Right atrium auricular region (tissue), 2 donors: ENCODE data around the gene FGD6. TPM values are rescaled to one million over a fixed set of nuclear protein-coding genes. Genes with fewer than 3 reads are reported as not detected.

Source experiments
- DNase-seq: peaks from one replicate; pipeline ENCODE4 v3.0.0-alpha.2; 2019; ENCODE audit warnings: low spot score
- H3K27ac ChIP-seq, 2 donors: fragments of 200-600 bp; sonication (generic); 1 replicate in 1 of 2; 2 replicates in 1 of 2; pipeline ENCODE4 v1.5.1; 2016 to 2019
- H3K27me3 ChIP-seq, 2 donors: fragments of 200-600 bp; sonication (generic); one replicate each; pipeline versions ENCODE4 v1.5.1 to v1.6.0; 2017 to 2019
- H3K36me3 ChIP-seq: fragments of 200-600 bp; sonication (generic); one replicate; pipeline ENCODE4 v1.5.1; 2016
- H3K4me1 ChIP-seq, 2 donors: fragments of 200-600 bp; sonication (generic); one replicate each; pipeline versions ENCODE4 v1.5.1 to v1.6.0; 2017 to 2019
- H3K4me3 ChIP-seq, 2 donors: fragments of 200-600 bp; sonication (generic); 1 replicate in 1 of 2; 2 replicates in 1 of 2; pipeline ENCODE4 v1.5.1; 2017 to 2019; ENCODE audit warnings: mild to moderate bottlenecking in 1 of 2, moderate library complexity in 1 of 2
- H3K9me3 ChIP-seq, 2 donors: fragments of 200-600 bp; sonication (generic); one replicate each; pipeline ENCODE4 v1.5.1; 2019
- total RNA-seq, 2 donors: library from RNA; depleted of rRNA; stranded (reverse); fragments of >200 nt; gene quantifications; one replicate each; pipeline ENCODE4 v1.1.0, GENCODE V29; 2016
- TF ChIP-seq, protein P1 (sequence below), 2 donors: fragments of 200-600 bp; sonication (generic); IDR thresholded peaks; one replicate each; pipeline ENCODE4 v1.5.1; 2019; ENCODE audit warnings: antibody characterized with exemption in 2 of 2

The FGD6 gene
- total RNA-seq, 2 donors from 2014 or later, result 15.8 to 16.9 TPM

DNA sequence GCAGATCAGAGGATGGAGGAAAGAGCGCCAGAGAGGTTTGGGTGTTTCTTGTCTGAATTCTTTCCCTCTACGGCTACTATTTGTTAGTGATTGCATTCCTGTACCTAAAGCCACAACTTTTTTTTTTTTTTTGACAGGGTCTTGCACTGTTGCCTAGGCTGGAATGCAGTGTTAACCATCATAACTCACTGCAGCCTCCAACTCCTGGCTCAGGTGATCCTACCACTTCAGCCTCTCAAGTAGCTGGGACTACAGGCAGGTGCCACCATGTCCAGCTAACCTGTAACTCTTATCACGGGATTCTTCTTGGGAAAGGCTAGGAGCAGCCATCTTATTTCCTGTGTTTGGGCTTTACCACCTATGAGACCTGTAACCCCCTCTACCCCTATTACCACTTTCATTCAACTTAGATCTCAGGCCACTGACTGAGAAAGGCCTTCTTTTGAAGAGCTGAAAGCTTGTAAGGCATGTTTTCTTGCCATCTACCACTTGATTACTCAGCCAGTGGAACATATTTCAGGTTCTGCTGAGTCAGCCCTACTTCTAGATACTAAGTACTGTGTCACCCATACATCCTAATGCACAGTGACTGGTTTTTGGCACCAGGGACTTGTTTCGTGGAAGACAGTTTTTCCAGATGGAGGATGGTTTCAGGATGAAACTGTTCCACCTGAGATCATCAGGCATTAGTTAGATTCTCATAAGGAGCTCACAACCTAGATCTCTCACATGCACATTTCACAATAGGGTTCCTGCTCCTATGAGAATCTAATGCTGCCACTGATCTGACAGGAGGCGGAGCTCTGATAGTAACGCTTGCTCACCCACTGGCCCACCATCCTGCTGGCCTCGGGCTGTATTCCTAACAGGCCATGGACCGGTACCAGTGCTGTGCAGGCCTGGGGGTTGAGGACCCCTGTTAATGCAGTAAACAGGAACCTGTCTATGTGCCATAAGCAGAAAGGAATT is 7.2 kb upstream of the FGD6 start:
- Histone ChIP-seq H3K27me3 (no peaks in the 10 kb centered on the region), H3K9me3 (no peaks in the 10 kb centered on the region), H3K4me3 (no peak overlapping the region), H3K4me1 (peaks cover 0 to 51% of the 10 kb centered on the region in 2 donors), H3K36me3 (peaks cover 7% of the 10 kb centered on the region), H3K27ac (no peak overlapping the region)
- no peak for DNase-seq
- TF ChIP-seq, protein P1, sequence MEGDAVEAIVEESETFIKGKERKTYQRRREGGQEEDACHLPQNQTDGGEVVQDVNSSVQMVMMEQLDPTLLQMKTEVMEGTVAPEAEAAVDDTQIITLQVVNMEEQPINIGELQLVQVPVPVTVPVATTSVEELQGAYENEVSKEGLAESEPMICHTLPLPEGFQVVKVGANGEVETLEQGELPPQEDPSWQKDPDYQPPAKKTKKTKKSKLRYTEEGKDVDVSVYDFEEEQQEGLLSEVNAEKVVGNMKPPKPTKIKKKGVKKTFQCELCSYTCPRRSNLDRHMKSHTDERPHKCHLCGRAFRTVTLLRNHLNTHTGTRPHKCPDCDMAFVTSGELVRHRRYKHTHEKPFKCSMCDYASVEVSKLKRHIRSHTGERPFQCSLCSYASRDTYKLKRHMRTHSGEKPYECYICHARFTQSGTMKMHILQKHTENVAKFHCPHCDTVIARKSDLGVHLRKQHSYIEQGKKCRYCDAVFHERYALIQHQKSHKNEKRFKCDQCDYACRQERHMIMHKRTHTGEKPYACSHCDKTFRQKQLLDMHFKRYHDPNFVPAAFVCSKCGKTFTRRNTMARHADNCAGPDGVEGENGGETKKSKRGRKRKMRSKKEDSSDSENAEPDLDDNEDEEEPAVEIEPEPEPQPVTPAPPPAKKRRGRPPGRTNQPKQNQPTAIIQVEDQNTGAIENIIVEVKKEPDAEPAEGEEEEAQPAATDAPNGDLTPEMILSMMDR (IDR thresholded peaks at IDR 0.05), result no peak

DNA sequence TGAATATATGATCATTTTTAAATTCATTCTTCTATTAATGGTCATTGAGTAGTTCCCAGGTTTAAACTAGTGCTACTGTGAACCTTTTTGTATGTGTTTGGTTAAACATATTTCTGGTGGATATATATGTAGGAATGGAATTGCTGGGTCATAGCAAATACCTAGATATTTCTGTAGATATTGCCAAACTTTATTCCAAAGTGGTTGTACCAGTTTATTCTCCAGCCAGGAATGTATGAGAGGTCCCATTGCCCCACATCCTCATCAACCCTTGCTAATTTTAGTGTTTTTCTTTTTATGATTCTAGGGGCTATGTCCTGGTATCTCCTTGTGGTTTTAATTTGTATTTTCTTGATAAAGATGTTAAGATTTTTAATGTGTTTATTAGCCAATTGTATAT is 3.5 kb upstream of the FGD6 start:
- H3K27me3 ChIP-seq, result no peaks in the 10 kb centered on the region
- H3K36me3 ChIP-seq, result peaks cover 7% of the 10 kb centered on the region
- no peak overlapping the region for H3K27ac ChIP-seq
- DNase-seq, result no peak
- peaks cover 0 to 52% of the 10 kb centered on the region in 2 donors for H3K4me1 ChIP-seq
- H3K9me3 ChIP-seq, result no peaks in the 10 kb centered on the region
- TF ChIP-seq, protein P1 (IDR thresholded peaks at IDR 0.05), result no peak
- H3K4me3 ChIP-seq, result no peak overlapping the region

DNA sequence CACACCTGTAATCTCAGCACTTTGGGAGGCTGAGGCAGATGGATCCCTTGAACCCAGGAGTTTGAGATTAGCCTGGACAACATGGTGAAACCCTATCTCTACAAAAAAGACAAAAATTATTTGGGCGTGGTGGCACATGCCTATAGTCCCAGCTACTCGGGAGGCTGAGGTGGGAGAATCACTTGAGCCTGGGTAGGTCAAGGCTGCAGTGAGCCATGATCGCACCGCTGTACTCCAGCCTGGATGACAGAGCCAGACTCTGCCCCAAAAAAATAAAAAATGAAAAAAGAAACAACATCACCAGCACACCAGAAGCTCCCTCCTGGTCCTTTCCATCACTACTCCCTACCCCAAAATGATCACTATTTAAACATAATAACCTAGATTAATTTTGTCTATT is 2.9 kb upstream of the FGD6 start:
- TF ChIP-seq, protein P1 (IDR thresholded peaks at IDR 0.05), result no peak
- no peak overlapping the region for H3K4me3 ChIP-seq
- no peaks in the 10 kb centered on the region for H3K27me3 ChIP-seq
- DNase-seq, result no peak
- no peak overlapping the region for H3K27ac ChIP-seq
- peaks cover 0 to 55% of the 10 kb centered on the region in 2 donors for H3K4me1 ChIP-seq
- H3K9me3 ChIP-seq, result no peaks in the 10 kb centered on the region
- H3K36me3 ChIP-seq, result peaks cover 7% of the 10 kb centered on the region

DNA sequence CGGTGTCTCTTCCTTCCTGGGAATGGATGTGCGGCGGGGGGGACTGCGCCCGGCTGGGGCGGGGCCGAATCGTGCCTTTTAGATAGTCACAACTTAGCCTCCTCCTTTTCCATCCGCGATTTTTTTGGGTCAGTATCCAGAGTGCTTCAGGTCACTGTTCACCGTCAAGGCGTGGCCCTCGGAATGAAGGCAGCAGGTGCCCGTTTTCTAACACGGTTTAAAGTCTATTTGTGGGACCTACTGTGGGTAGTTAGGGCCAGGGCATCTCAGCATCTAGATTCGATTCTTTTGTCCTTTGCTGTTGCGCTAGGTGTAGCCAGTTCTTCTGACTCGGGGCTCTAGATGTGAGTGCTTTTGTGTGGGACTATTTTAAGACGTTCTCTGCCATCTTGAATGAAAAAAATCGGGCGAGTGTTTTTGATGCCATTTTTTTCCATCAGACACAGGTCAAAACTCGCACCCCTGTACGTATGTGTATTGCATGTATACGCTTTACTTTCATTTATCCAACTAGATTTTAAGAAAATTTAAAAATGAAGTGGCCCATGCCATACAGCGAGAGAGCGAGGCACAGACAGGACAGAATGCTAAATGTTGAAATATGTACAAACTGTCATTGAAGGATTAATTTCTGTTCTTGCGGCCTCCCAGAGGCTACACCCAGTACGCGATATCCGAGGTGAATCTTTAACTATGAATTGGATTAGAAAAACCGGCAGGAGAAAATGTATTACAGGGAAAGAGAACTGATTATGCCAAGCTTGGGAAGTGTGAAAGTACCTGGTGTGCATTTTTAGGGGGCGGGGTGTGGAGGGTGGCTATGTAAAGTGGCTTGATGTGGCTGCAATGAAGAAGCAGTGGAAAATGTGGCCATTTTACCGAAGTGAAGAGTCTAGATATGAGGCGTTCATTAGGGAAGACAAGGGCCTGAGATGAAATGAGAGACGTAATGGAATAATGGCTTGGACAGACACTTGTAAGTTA is 1.2 kb upstream of the FGD6 start:
- H3K4me1 ChIP-seq, result peaks cover 0 to 42% of the 10 kb centered on the region in 2 donors

More for the DNA sequence above, 1.2 kb upstream of the FGD6 start:
- TF ChIP-seq, protein P1 (IDR thresholded peaks at IDR 0.05), result no peak
- H3K36me3 ChIP-seq, result no peaks in the 10 kb centered on the region
- peak overlapping the region; percentile 63 to 93 for H3K4me3 ChIP-seq
- H3K9me3 ChIP-seq, result no peaks in the 10 kb centered on the region
- H3K27me3 ChIP-seq, result no peaks in the 10 kb centered on the region
- peak; percentile 81 for DNase-seq
- H3K27ac ChIP-seq, result peak overlapping the region; percentile 87 to 99
